Measurements from ENCODE around the gene MAML2.

Gene MAML2

DNA sequence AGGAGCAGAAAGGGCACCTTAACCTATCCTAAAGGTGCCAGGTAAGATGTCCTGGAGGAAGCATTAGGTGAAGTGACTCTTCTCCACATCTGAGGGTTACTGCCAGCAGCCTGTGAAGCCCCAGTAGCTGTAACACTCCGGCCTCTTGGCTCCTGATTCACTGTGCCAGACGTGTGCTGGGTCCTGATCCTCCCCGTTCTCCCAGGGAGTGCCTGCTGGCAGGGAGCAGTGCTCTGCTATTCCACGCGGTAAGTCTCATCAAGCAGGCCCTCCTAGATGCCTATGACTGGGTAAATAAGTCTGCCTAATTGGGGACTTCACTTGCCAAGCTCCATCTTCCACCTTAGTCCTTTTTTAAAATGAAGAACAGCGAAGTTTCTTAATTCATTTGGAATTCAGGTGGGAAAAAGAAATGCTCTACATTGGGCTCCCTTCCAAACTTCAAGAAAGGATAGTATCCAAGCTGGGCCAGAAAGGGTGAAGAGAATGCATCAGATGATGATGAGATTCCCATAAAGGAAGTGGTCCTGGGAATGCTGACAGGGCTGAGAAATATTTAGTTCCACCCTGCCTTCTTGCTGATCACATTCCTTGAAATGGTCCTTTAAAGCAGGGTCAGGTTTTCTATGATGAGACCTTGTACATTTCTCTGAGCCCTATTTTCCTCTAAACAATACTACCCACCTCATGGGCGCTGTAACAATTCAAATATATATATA lies 188.0 kb downstream of the MAML2 start:
- TF ChIP-seq GABPA (IDR thresholded peaks at IDR 0.05; ENCODE audit: low read depth) (no peak), POLR2AphosphoS5 (IDR thresholded peaks at IDR 0.05; ENCODE audit: low read depth) (no peak), SPI1 (IDR thresholded peaks at IDR 0.05; ENCODE audit: borderline replicate concordance, low read depth) (no peak)
- TF ChIP-seq, protein P1, sequence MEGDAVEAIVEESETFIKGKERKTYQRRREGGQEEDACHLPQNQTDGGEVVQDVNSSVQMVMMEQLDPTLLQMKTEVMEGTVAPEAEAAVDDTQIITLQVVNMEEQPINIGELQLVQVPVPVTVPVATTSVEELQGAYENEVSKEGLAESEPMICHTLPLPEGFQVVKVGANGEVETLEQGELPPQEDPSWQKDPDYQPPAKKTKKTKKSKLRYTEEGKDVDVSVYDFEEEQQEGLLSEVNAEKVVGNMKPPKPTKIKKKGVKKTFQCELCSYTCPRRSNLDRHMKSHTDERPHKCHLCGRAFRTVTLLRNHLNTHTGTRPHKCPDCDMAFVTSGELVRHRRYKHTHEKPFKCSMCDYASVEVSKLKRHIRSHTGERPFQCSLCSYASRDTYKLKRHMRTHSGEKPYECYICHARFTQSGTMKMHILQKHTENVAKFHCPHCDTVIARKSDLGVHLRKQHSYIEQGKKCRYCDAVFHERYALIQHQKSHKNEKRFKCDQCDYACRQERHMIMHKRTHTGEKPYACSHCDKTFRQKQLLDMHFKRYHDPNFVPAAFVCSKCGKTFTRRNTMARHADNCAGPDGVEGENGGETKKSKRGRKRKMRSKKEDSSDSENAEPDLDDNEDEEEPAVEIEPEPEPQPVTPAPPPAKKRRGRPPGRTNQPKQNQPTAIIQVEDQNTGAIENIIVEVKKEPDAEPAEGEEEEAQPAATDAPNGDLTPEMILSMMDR (IDR thresholded peaks at IDR 0.05; ENCODE audit: insufficient read depth, low read length): no peak
- TF ChIP-seq, protein P2, sequence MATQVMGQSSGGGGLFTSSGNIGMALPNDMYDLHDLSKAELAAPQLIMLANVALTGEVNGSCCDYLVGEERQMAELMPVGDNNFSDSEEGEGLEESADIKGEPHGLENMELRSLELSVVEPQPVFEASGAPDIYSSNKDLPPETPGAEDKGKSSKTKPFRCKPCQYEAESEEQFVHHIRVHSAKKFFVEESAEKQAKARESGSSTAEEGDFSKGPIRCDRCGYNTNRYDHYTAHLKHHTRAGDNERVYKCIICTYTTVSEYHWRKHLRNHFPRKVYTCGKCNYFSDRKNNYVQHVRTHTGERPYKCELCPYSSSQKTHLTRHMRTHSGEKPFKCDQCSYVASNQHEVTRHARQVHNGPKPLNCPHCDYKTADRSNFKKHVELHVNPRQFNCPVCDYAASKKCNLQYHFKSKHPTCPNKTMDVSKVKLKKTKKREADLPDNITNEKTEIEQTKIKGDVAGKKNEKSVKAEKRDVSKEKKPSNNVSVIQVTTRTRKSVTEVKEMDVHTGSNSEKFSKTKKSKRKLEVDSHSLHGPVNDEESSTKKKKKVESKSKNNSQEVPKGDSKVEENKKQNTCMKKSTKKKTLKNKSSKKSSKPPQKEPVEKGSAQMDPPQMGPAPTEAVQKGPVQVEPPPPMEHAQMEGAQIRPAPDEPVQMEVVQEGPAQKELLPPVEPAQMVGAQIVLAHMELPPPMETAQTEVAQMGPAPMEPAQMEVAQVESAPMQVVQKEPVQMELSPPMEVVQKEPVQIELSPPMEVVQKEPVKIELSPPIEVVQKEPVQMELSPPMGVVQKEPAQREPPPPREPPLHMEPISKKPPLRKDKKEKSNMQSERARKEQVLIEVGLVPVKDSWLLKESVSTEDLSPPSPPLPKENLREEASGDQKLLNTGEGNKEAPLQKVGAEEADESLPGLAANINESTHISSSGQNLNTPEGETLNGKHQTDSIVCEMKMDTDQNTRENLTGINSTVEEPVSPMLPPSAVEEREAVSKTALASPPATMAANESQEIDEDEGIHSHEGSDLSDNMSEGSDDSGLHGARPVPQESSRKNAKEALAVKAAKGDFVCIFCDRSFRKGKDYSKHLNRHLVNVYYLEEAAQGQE (IDR thresholded peaks at IDR 0.05; ENCODE audit: insufficient replicate concordance, low read depth): no peak
- no peak overlapping the region for H3K27ac ChIP-seq (replicated peaks)
- no peak for DNase-seq (ENCODE audit: low read depth in 1 of 2, low spot score in 1 of 2)
- no peaks in the 10 kb centered on the region for H3K27me3 ChIP-seq (ENCODE audit: insufficient read depth, poor library complexity, severe bottlenecking)
- no peak overlapping the region for H3K4me3 ChIP-seq (replicated peaks; ENCODE audit: insufficient read depth, low read length)

DNA sequence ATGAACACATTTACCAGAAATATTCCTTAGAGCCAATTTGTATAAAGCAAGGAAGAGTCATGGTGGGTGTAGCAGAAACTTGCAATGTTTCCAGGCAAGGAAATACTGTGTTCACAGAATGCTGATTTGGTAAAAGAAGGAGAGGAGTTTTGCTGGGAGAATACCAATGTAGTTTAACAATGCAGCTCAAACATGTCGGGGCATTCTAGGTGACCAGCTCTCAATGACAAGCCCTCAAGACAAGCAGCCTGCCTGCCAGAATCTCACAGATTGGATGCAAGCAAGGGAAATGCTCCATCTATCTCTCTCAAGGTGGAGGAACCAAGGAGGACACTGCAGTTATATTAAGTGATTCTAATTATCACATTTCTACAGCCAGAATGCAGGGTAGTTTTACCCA lies 190.4 kb downstream of the MAML2 start:
- Histone ChIP-seq H3K27me3 (ENCODE audit: insufficient read depth, poor library complexity, severe bottlenecking) (no peaks in the 10 kb centered on the region), H3K4me3 (replicated peaks; ENCODE audit: insufficient read depth, low read length) (no peak overlapping the region), H3K27ac (replicated peaks) (no peak overlapping the region)
- TF ChIP-seq, protein P2 (IDR thresholded peaks at IDR 0.05; ENCODE audit: insufficient replicate concordance, low read depth): no peak
- TF ChIP-seq, protein P1 (IDR thresholded peaks at IDR 0.05; ENCODE audit: insufficient read depth, low read length): no peak
- TF ChIP-seq GABPA (IDR thresholded peaks at IDR 0.05; ENCODE audit: low read depth) (no peak), SPI1 (IDR thresholded peaks at IDR 0.05; ENCODE audit: borderline replicate concordance, low read depth) (no peak), POLR2AphosphoS5 (IDR thresholded peaks at IDR 0.05; ENCODE audit: low read depth) (no peak)
- DNase-seq (ENCODE audit: low read depth in 1 of 2, low spot score in 1 of 2): no peak

DNA sequence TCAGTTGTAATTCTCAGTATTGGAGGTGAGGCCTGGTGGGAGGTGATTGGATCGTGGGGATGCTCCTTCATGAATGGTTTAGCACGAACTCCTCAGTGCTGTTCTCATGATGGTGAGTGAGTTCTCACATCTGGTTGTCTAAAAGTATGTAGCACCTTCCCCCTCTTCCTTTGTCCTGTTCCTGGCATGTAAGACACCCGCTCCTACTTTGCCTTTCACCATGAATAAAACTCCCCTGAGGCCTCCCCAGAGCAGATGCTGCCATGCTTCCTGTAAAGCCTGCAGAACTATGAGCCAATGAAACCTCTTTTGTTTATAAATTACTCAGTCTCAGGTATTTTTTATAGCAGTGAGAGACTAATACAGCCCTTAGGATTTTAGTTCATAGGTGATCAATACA lies 191.5 kb downstream of the MAML2 start:
- no peak overlapping the region for H3K4me3 ChIP-seq (replicated peaks; ENCODE audit: insufficient read depth, low read length)
- TF ChIP-seq, protein P1 (IDR thresholded peaks at IDR 0.05; ENCODE audit: insufficient read depth, low read length): no peak
- TF ChIP-seq, protein P2 (IDR thresholded peaks at IDR 0.05; ENCODE audit: insufficient replicate concordance, low read depth): no peak
- TF ChIP-seq SPI1 (IDR thresholded peaks at IDR 0.05; ENCODE audit: borderline replicate concordance, low read depth) (no peak), GABPA (IDR thresholded peaks at IDR 0.05; ENCODE audit: low read depth) (no peak), POLR2AphosphoS5 (IDR thresholded peaks at IDR 0.05; ENCODE audit: low read depth) (no peak)
- H3K27ac ChIP-seq (replicated peaks): no peak overlapping the region
- DNase-seq (ENCODE audit: low read depth in 1 of 2, low spot score in 1 of 2): no peak
- no peaks in the 10 kb centered on the region for H3K27me3 ChIP-seq (ENCODE audit: insufficient read depth, poor library complexity, severe bottlenecking)

Data from HL-60 (cell line).